Neuronal stem cell (in vitro differentiated cells): ENCODE data around the gene NCAPD2.

ENCODE experiments used
- DNase-seq: peaks from one replicate; pipeline ENCODE4 v3.0.0-alpha.2; 2013; ENCODE audit warnings: low spot score
- H2AFZ ChIP-seq: one replicate; pipeline ENCODE4 v1.6.1; 2013; ENCODE audit warnings: mild to moderate bottlenecking, low read length, inconsistent platforms
- H2AK5ac ChIP-seq: 2 replicates; pipeline ENCODE4 v1.6.1; 2013; ENCODE audit warnings: low read depth, mild to moderate bottlenecking, inconsistent platforms, low read length, moderate library complexity, mixed read lengths
- H2BK120ac ChIP-seq: 2 replicates; pipeline ENCODE4 v1.6.1; 2013; ENCODE audit warnings: low read depth, mild to moderate bottlenecking, inconsistent platforms, low read length, moderate library complexity, mixed read lengths
- H2BK12ac ChIP-seq: one replicate; pipeline ENCODE4 v1.6.1; 2013; ENCODE audit warnings: low read length, inconsistent platforms
- H2BK15ac ChIP-seq: 2 replicates; pipeline ENCODE4 v1.6.1; 2013; ENCODE audit warnings: mild to moderate bottlenecking, low read length, inconsistent platforms, mixed read lengths
- H2BK5ac ChIP-seq: one replicate; pipeline ENCODE4 v1.6.1; 2013; ENCODE audit warnings: inconsistent platforms, mild to moderate bottlenecking, low read length, moderate library complexity
- H3K14ac ChIP-seq: one replicate; pipeline ENCODE4 v1.6.1; 2013; ENCODE audit warnings: low read length, inconsistent platforms
- H3K18ac ChIP-seq: 2 replicates; pipeline ENCODE4 v1.6.1; 2013; ENCODE audit warnings: low read length, inconsistent platforms
- H3K23ac ChIP-seq: 2 replicates; pipeline ENCODE4 v1.6.1; 2013; ENCODE audit warnings: low read depth, mild to moderate bottlenecking, mixed read lengths, low read length, inconsistent platforms; ENCODE audit not compliant: poor library complexity
- H3K27ac ChIP-seq: replicated peaks from 3 replicates; pipeline ENCODE4 v1.5.1; 2013; ENCODE audit warnings: low read length, inconsistent platforms
- H3K27me3 ChIP-seq, 3 experiments: 2 replicates each; pipeline ENCODE4 v1.6.1; 2013; ENCODE audit warnings: low read length in 3 of 3, mild to moderate bottlenecking in 2 of 3, inconsistent platforms in 1 of 3, low read depth in 1 of 3, mixed read lengths in 1 of 3, moderate library complexity in 1 of 3; ENCODE audit not compliant: control insufficient read depth in 3 of 3, insufficient read depth in 3 of 3
- H3K36me3 ChIP-seq, 2 donors: replicated peaks in 1 of 2; 2 replicates each; pipeline ENCODE4 v1.6.1; 2013; ENCODE audit warnings: low read length in 2 of 2; ENCODE audit not compliant: control insufficient read depth in 2 of 2, insufficient read depth in 2 of 2
- H3K4ac ChIP-seq: 2 replicates; pipeline ENCODE4 v1.6.1; 2013; ENCODE audit warnings: inconsistent platforms, mild to moderate bottlenecking, low read length, moderate library complexity
- H3K4me1 ChIP-seq, 2 donors: 1 replicate in 1 of 2; 2 replicates in 1 of 2; pipeline ENCODE4 v1.6.1; 2013; ENCODE audit warnings: low read length in 2 of 2, low read depth in 1 of 2; ENCODE audit not compliant: control insufficient read depth in 2 of 2, insufficient read depth in 1 of 2
- H3K4me2 ChIP-seq: one replicate; pipeline ENCODE4 v1.6.1; 2013; ENCODE audit warnings: mild to moderate bottlenecking, low read length, inconsistent platforms; ENCODE audit not compliant: insufficient read depth, poor library complexity, severe bottlenecking
- H3K4me3 ChIP-seq, 2 donors: 2 replicates each; pipeline ENCODE4 v1.5.1; 2013; ENCODE audit warnings: low read length in 2 of 2, mild to moderate bottlenecking in 2 of 2, inconsistent platforms in 1 of 2, moderate library complexity in 1 of 2
- H3K79me1 ChIP-seq: one replicate; pipeline ENCODE4 v1.6.1; 2013; ENCODE audit warnings: low read depth, mild to moderate bottlenecking, inconsistent platforms, low read length, moderate library complexity
- H3K9ac ChIP-seq: one replicate; pipeline ENCODE4 v1.6.1; 2013; ENCODE audit warnings: mild to moderate bottlenecking, low read depth, low read length, inconsistent platforms; ENCODE audit not compliant: poor library complexity
- H3K9me3 ChIP-seq, 2 donors: replicated peaks in 1 of 2; 2 replicates each; pipeline versions ENCODE3 to v1.6.1; 2013; ENCODE audit warnings: low read length in 2 of 2, mild to moderate bottlenecking in 2 of 2, inconsistent platforms in 1 of 2, low read depth in 1 of 2, mixed read lengths in 1 of 2, moderate library complexity in 1 of 2; ENCODE audit not compliant: control insufficient read depth in 2 of 2, insufficient read depth in 1 of 2
- H4K8ac ChIP-seq: one replicate; pipeline ENCODE4 v1.6.1; 2013; ENCODE audit warnings: low read depth, mild to moderate bottlenecking, inconsistent platforms, low read length, moderate library complexity
- H4K91ac ChIP-seq: one replicate; pipeline ENCODE4 v1.6.1; 2013; ENCODE audit warnings: low read length, low read depth, mild to moderate bottlenecking, inconsistent platforms; ENCODE audit not compliant: poor library complexity
- WGBS, 2 donors: extraction: QIAGEN DNeasy Blood & Tissue Kit; methylation state at CpG; one replicate each; pipeline ENCODE4 v1.1.7; 2013; ENCODE audit warnings: missing lambda C conversion rate in 2 of 2, mixed read lengths in 1 of 2; ENCODE audit not compliant: insufficient read length in 2 of 2, insufficient replicate concordance in 1 of 2; ENCODE audit errors: extremely low coverage in 2 of 2; 5-methylcytosine and 5-hydroxymethylcytosine counted together

NCAPD2 gene

GRCh38 chr12:6550294-6551062, 56.6 kb downstream of the NCAPD2 start:
- Histone ChIP-seq H2BK5ac (no peak overlapping the region), H3K9ac (no peak overlapping the region), H3K4me2 (no peak overlapping the region), H3K36me3 (peaks cover 31 to 76% of the 10 kb centered on the region in 2 donors), H3K4me3 (no peak overlapping the region), H3K27me3 (no peaks in the 10 kb centered on the region), H3K4me1 (peaks cover 7 to 15% of the 10 kb centered on the region in 2 donors), H3K79me1 (peaks cover 13% of the 10 kb centered on the region), H4K8ac (no peak overlapping the region), H4K91ac (no peak overlapping the region), H3K18ac (no peak overlapping the region), H3K9me3 (no peaks in the 10 kb centered on the region), H3K23ac (peak overlapping the region; percentile 15), H2AK5ac (no peak overlapping the region), H2BK12ac (no peak overlapping the region), H2BK15ac (no peak overlapping the region), H2AFZ (no peak overlapping the region), H2BK120ac (no peak overlapping the region), H3K14ac (no peak overlapping the region), H3K27ac (no peak overlapping the region), H3K4ac (no peak overlapping the region)
- no CpG with 5 or more reads among the region's 24 CpGs for WGBS, 2 donors
- no peak for DNase-seq

DNA sequence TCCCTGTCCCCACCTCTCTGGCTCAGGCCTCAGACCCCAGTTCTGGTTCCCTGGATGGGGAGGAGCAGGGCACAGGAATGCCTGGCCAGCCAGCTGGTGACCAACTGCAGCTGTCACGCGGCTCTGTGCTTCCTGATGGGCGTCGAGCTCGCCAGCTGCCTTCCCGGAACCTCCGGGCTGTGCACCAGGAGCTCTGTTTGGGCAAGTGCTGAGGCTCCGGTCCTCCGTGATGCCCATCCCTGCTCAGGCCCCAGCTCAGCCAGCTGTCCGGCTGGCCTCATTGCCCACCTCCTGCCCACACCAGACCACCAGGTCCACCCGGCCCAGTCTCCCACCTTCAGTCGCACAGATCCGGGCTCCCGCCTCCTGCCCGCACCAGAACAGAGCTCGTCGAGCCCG, 57.2 kb downstream of the NCAPD2 start:
- H3K9ac ChIP-seq = no peak overlapping the region
- peaks cover 28 to 70% of the 10 kb centered on the region in 2 donors for H3K36me3 ChIP-seq
- H3K4me1 ChIP-seq = peaks cover 7 to 15% of the 10 kb centered on the region in 2 donors
- no peak overlapping the region for H3K4ac ChIP-seq
- H2BK120ac ChIP-seq = no peak overlapping the region
- no peak overlapping the region for H2AFZ ChIP-seq
- no CpG with 5 or more reads among the region's 18 CpGs for WGBS, 2 donors
- H3K79me1 ChIP-seq = peaks cover 13% of the 10 kb centered on the region
- no peak overlapping the region for H3K14ac ChIP-seq
- H4K91ac ChIP-seq = no peak overlapping the region
- no peak overlapping the region for H3K4me3 ChIP-seq
- H3K27me3 ChIP-seq = no peaks in the 10 kb centered on the region
- DNase-seq = no peak
- no peaks in the 10 kb centered on the region for H3K9me3 ChIP-seq
- H2BK5ac ChIP-seq = no peak overlapping the region
- no peak overlapping the region for H3K18ac ChIP-seq
- peak overlapping the region; percentile 15 for H3K23ac ChIP-seq
- H2BK12ac ChIP-seq = no peak overlapping the region
- H4K8ac ChIP-seq = no peak overlapping the region
- H2AK5ac ChIP-seq = no peak overlapping the region
- H3K4me2 ChIP-seq = no peak overlapping the region
- H2BK15ac ChIP-seq = no peak overlapping the region
- H3K27ac ChIP-seq = no peak overlapping the region

DNA sequence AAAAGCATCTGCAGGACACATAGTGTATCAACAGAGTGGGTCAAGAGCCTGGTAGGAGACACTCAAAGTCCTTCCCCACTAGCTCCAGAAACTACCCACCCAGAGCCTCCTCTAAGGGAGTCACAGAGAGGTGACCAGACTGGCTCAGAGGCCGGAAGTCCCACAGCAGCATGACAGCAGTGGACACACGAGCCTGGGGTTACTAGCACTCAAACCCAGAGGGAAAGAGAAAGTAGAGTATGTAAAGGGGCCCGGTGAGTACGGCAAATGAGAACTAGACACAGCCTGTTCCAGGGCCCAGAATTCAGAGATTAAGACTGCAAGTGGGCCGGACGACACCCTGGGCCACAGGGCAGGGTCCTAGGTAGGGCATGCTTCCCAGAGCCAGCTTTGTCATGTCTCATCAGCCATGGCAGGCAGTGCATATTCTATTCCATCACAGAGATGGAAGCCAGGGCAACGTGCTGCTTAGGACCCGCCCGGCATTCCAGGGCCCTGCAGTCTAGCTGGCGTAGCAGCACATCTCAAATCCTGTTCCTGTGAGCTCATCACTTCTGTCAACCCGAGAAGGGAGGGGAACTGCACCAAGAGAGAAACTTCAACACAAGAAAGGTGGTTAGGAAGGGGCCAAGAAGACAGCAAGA, 57.7 kb downstream of the NCAPD2 start:
- H2BK120ac ChIP-seq = no peak overlapping the region
- no peak overlapping the region for H2BK5ac ChIP-seq
- no peak overlapping the region for H2BK15ac ChIP-seq
- no peak overlapping the region for H3K23ac ChIP-seq
- H3K4me3 ChIP-seq = no peak overlapping the region
- H3K9me3 ChIP-seq = no peaks in the 10 kb centered on the region
- peaks cover 25 to 69% of the 10 kb centered on the region in 2 donors for H3K36me3 ChIP-seq
- H3K4me2 ChIP-seq = no peak overlapping the region
- no peak overlapping the region for H4K8ac ChIP-seq
- H4K91ac ChIP-seq = no peak overlapping the region
- no peak overlapping the region for H3K9ac ChIP-seq
- H3K4me1 ChIP-seq = peaks cover 7 to 15% of the 10 kb centered on the region in 2 donors
- no peak overlapping the region for H2BK12ac ChIP-seq
- peaks cover 13% of the 10 kb centered on the region for H3K79me1 ChIP-seq
- H3K27me3 ChIP-seq = no peaks in the 10 kb centered on the region
- H3K27ac ChIP-seq = no peak overlapping the region
- no peak for DNase-seq
- no peak overlapping the region for H3K4ac ChIP-seq
- no CpG with 5 or more reads among the region's 11 CpGs for WGBS, 2 donors
- H3K18ac ChIP-seq = no peak overlapping the region
- no peak overlapping the region for H3K14ac ChIP-seq
- H2AFZ ChIP-seq = no peak overlapping the region
- no peak overlapping the region for H2AK5ac ChIP-seq

DNA sequence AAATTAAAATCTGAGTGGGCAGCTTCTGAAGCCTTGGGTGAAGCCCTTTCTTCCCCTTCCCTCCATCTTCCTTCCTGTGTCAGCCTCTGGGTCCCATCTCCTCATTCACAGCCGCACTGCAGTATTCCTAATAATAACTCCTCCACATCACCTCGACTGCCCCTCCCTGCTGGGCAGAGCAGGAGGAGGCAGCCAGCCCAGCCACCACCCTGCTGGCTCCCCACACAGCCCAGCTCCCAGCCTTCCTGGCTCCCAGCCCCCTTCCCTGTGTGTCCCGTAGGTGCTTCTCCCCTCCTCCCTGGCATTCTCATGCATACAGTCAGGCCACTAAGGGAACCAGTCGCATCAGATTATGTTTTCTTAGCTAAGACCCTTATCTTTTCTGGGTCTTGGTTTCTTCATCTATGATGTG, 58.2 kb downstream of the NCAPD2 start:
- no peak overlapping the region for H3K14ac ChIP-seq
- H4K91ac ChIP-seq = no peak overlapping the region
- peak overlapping the region in 1 of 2 donors; percentile 12 for H3K4me3 ChIP-seq
- no peak overlapping the region for H3K4me2 ChIP-seq
- peaks cover 13% of the 10 kb centered on the region for H3K79me1 ChIP-seq
- H3K4me1 ChIP-seq = peaks cover 7 to 15% of the 10 kb centered on the region in 2 donors
- no peaks in the 10 kb centered on the region for H3K27me3 ChIP-seq
- no peaks in the 10 kb centered on the region for H3K9me3 ChIP-seq
- H3K4ac ChIP-seq = no peak overlapping the region
- no peak overlapping the region for H3K27ac ChIP-seq
- H2AFZ ChIP-seq = no peak overlapping the region
- H4K8ac ChIP-seq = no peak overlapping the region
- no peak overlapping the region for H2BK120ac ChIP-seq
- H3K23ac ChIP-seq = no peak overlapping the region
- no peak overlapping the region for H2BK15ac ChIP-seq
- H2BK5ac ChIP-seq = no peak overlapping the region
- no peak overlapping the region for H2AK5ac ChIP-seq
- DNase-seq = no peak
- no peak overlapping the region for H2BK12ac ChIP-seq
- no CpG with 5 or more reads among the region's 4 CpGs for WGBS, 2 donors
- H3K36me3 ChIP-seq = peaks cover 28 to 69% of the 10 kb centered on the region in 2 donors
- no peak overlapping the region for H3K9ac ChIP-seq
- no peak overlapping the region for H3K18ac ChIP-seq
